K562 (cell line): ENCODE results near the gene GZMM. TPM values are rescaled to one million over a fixed set of nuclear protein-coding genes. Genes with fewer than 3 reads are reported as not detected.

Source experiments
- E2F1 ChIP-seq: sonication (generic); formaldehyde crosslinking; IDR thresholded peaks from 2 replicates; pipeline ENCODE4 v1.8.1; 2023; ENCODE audit warnings: mild to moderate bottlenecking, missing genetic modification reagents, moderate library complexity
- GMEB1 ChIP-seq: fragments of 250-450 bp; sonication (Bioruptor Pico); IDR thresholded peaks from 2 replicates; pipeline ENCODE4 v1.4.0; 2020; ENCODE audit warnings: mild to moderate bottlenecking
- ILF3 ChIP-seq: fragments of 450-650 bp; IDR thresholded peaks from 2 replicates; pipeline ENCODE4 v1.6.1; 2018; ENCODE audit warnings: antibody characterized with exemption, mild to moderate bottlenecking, moderate library complexity, borderline replicate concordance
- MAZ ChIP-seq, 2 experiments: fragments of 450-650 bp in 1 of 2; sonication (generic) in 1 of 2; formaldehyde crosslinking; IDR thresholded peaks in 1 of 2; conservative IDR thresholded peaks in 1 of 2; 2 replicates each; pipeline versions ENCODE4 v1.4.0 to v1.5.0; 2020; ENCODE audit warnings: mild to moderate bottlenecking in 1 of 2, missing genetic modification reagents in 1 of 2
- PCBP1 ChIP-seq: fragments of 200-400 bp; formaldehyde crosslinking; IDR thresholded peaks from 2 replicates; pipeline ENCODE4 v1.6.1; 2018; ENCODE audit warnings: mild to moderate bottlenecking, low read depth, low read length; ENCODE audit not compliant: poor library complexity, severe bottlenecking
- PHB ChIP-seq: fragments of 250-450 bp; sonication (Bioruptor Pico); IDR thresholded peaks from 2 replicates; pipeline ENCODE4 v1.5.0; 2021
- PHF8 ChIP-seq: fragments of 200-600 bp; sonication (generic); IDR thresholded peaks from 2 replicates; pipeline ENCODE4 v1.6.1; 2012; ENCODE audit warnings: mixed run types, mild to moderate bottlenecking, inconsistent platforms, low read length, moderate library complexity, borderline replicate concordance
- PTTG1 ChIP-seq: fragments of 450-650 bp; IDR thresholded peaks from 2 replicates; pipeline ENCODE4 v1.6.1; 2016; ENCODE audit warnings: low read depth, mild to moderate bottlenecking, missing genetic modification characterization, missing compliant biosample characterization
- RBM22 ChIP-seq: fragments of 200-400 bp; formaldehyde crosslinking; IDR thresholded peaks from 2 replicates; pipeline ENCODE4 v1.6.1; 2018; ENCODE audit warnings: low read length, low read depth; ENCODE audit not compliant: poor library complexity, severe bottlenecking
- RCOR1 ChIP-seq, 2 experiments: IDR thresholded peaks; 2 replicates each; pipeline ENCODE4 v1.6.1; 2012; ENCODE audit warnings: low read depth in 2 of 2, low read length in 2 of 2, borderline replicate concordance in 1 of 2, improper control_type of control experiment in 1 of 2
- SAFB ChIP-seq: fragments of 200-400 bp; formaldehyde crosslinking; IDR thresholded peaks from 2 replicates; pipeline ENCODE4 v1.6.1; 2017; ENCODE audit warnings: low read depth, low read length, borderline replicate concordance
- SFPQ ChIP-seq: fragments of 200-400 bp; formaldehyde crosslinking; IDR thresholded peaks from 2 replicates; pipeline ENCODE4 v1.6.1; 2017; ENCODE audit warnings: mild to moderate bottlenecking, low read depth, low read length, moderate library complexity
- SMARCE1 ChIP-seq: fragments of 450-650 bp; IDR thresholded peaks from 2 replicates; pipeline ENCODE4 v1.7.1; 2016; ENCODE audit warnings: mild to moderate bottlenecking
- SOX6 ChIP-seq: fragments of 450-650 bp; IDR thresholded peaks from 2 replicates; pipeline ENCODE4 v1.6.1; 2014; ENCODE audit warnings: mild to moderate bottlenecking
- ZBTB34 ChIP-seq: fragments of 250-450 bp; sonication (Bioruptor Pico); IDR thresholded peaks from 2 replicates; pipeline ENCODE4 v1.8.0; 2021; ENCODE audit warnings: mild to moderate bottlenecking, moderate library complexity
- ZNF134 ChIP-seq: fragments of 250-450 bp; sonication (Bioruptor Pico); conservative IDR thresholded peaks from 2 replicates; pipeline ENCODE4 v1.4.0; 2020
- ZNF354B ChIP-seq: fragments of 250-450 bp; sonication (Bioruptor Pico); IDR thresholded peaks from 2 replicates; pipeline ENCODE4 v1.4.0; 2020
- ZNF395 ChIP-seq: fragments of 200-800 bp; sonication (Bioruptor generic); IDR thresholded peaks from 2 replicates; pipeline ENCODE4 v1.6.1; 2017; ENCODE audit warnings: missing genetic modification characterization, missing compliant biosample characterization
- polyA plus RNA-seq, 8 experiments: library from polyadenylated mRNA; depleted of rRNA in 4 of 8; stranded (reverse) in 5 of 8; unstranded in 3 of 8; fragments of >200 nt; fragmentation: Nextera tagmentation in 2 of 8; fragmentation: Illumina TruSeq in 1 of 8; extraction: Ambion mirVana in 2 of 8; extraction: Trizol in 1 of 8; gene quantifications; 2 replicates each; pipeline versions ENCODE4 v1.2.1 to v1.2.3, GENCODE V29; 2011 to 2014; ENCODE audit warnings: inconsistent platforms in 1 of 8, missing spikeins in 1 of 8
- total RNA-seq, 7 experiments: library from RNA; depleted of rRNA in 6 of 7; stranded (reverse); fragments of >200 nt in 6 of 7; fragmentation: Illumina TruSeq in 2 of 7; extraction: Trizol in 2 of 7; gene quantifications; 2 replicates each; pipeline versions ENCODE4 v1.2.1 to v1.2.3, GENCODE V29; 2011 to 2021; ENCODE audit warnings: low replicate concordance in 1 of 7

Gene GZMM
- total and polyA plus RNA-seq, 9 of the 15 experiments (the other 6 are each of a cell fraction or from before 2014, with no cell fraction given) = 0.08 to 2.6 (median 0.70) TPM; not detected in 2

GRCh38 chr19:507286-508203 is 36.3 kb upstream of the GZMM start, which contains the start of gene TPGS1 (continued):
- TF ChIP-seq PHB (CRISPR knock-in tag) = no peak
- TF ChIP-seq ZNF395 = peak; percentile 94
- TF ChIP-seq PTTG1 = peak; percentile 43; the same call in 1 of the 2 replicates
- 0 out of 2 replicates have a peak, but pooled peaks have one; percentile 2 for TF ChIP-seq ZNF354B (CRISPR knock-in tag)
- TF ChIP-seq SMARCE1 = no peak
- TF ChIP-seq RBM22 = peak; percentile 30
- no peak for TF ChIP-seq SFPQ
- TF ChIP-seq ILF3 = no peak
- TF ChIP-seq GMEB1 (CRISPR knock-in tag) = peak; percentile 61
- no peak for TF ChIP-seq SAFB
- TF ChIP-seq PCBP1 = peak; percentile 35
- peak; percentile 74 to 80 for TF ChIP-seq MAZ (CRISPR knock-in tag; conservative IDR thresholded peaks at IDR 0.05 in 1 of 2, IDR thresholded peaks at IDR 0.05 in 1 of 2)
- no peak for TF ChIP-seq ZBTB34 (CRISPR knock-in tag)
- peak; percentile 99 for TF ChIP-seq PHF8
- TF ChIP-seq RCOR1 (IDR thresholded peaks at IDR 0.05; ENCODE audit: borderline replicate concordance in 1 of 2, low read depth in 2 of 2, low read length in 2 of 2) = no peak
- TF ChIP-seq E2F1 (CRISPR knock-in tag) = peak; percentile 67
- peak; percentile 15; the same call in 1 of the 2 replicates for TF ChIP-seq SOX6
- 0 out of 2 replicates have a peak, but pooled peaks have one; percentile 48 for TF ChIP-seq ZNF134 (CRISPR knock-in tag)
